ENCODE measurements around the gene MAML2. TPM values are rescaled to one million over a fixed set of nuclear protein-coding genes. Genes with fewer than 3 reads are reported as not detected.

MAML2 gene
- total and polyA plus RNA-seq, 2 experiments from 2014 or later = 2.0 to 7.1 TPM

DNA sequence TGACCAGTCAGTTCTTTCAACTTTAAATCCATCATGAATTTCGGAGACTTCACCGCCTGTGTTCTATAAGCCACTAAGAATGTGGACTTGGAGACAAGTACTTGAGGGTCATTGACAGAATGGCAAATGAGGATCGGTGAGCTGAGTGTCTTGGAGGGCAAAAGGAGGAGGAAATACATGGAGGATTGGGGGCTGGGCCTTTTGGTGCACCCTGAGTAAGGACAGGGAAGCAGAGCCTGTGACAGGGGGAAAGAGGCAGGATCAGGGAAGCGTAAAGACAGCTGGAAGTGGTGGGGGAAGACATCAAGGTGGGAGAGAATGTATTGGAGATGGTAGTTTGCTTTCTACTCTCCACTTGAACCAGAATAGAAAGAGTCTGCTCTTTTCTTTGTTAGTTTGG is 348.7 kb downstream of the MAML2 start:
- H3K4me2 ChIP-seq = no peak overlapping the region
- H3K4me3 Mint-ChIP-seq = no peak overlapping the region
- H3K4me1 ChIP-seq (ENCODE audit: insufficient read depth) = peaks cover 36% of the 10 kb centered on the region
- H3K9me3 Mint-ChIP-seq = no peaks in the 10 kb centered on the region
- H3K4me1 Mint-ChIP-seq = peaks cover 37% of the 10 kb centered on the region
- DNase-seq (ENCODE audit: low spot score) (peak; percentile 43), ATAC-seq (peak; percentile 60)
- no peaks in the 10 kb centered on the region for H4K20me1 ChIP-seq (replicated peaks; ENCODE audit: insufficient read depth)
- H3K9me2 ChIP-seq (ENCODE audit: insufficient read depth) = no peaks in the 10 kb centered on the region
- H3K36me3 ChIP-seq (ENCODE audit: insufficient read depth) = no peaks in the 10 kb centered on the region
- no peak overlapping the region for H2AFZ ChIP-seq
- TF ChIP-seq, protein P1, sequence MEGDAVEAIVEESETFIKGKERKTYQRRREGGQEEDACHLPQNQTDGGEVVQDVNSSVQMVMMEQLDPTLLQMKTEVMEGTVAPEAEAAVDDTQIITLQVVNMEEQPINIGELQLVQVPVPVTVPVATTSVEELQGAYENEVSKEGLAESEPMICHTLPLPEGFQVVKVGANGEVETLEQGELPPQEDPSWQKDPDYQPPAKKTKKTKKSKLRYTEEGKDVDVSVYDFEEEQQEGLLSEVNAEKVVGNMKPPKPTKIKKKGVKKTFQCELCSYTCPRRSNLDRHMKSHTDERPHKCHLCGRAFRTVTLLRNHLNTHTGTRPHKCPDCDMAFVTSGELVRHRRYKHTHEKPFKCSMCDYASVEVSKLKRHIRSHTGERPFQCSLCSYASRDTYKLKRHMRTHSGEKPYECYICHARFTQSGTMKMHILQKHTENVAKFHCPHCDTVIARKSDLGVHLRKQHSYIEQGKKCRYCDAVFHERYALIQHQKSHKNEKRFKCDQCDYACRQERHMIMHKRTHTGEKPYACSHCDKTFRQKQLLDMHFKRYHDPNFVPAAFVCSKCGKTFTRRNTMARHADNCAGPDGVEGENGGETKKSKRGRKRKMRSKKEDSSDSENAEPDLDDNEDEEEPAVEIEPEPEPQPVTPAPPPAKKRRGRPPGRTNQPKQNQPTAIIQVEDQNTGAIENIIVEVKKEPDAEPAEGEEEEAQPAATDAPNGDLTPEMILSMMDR (conservative IDR thresholded peaks at IDR 0.05; ENCODE audit: low read depth in 2 of 2) = no peak
- TF ChIP-seq EZH2 (IDR thresholded peaks at IDR 0.05; ENCODE audit: low read depth, unreplicated experiment) = no peak
- TF ChIP-seq ZNF331 (CRISPR knock-in tag; IDR thresholded peaks at IDR 0.05; ENCODE audit: low read depth) = no peak
- no peaks in the 10 kb centered on the region for H3K27me3 ChIP-seq (ENCODE audit: insufficient read depth)
- no peak overlapping the region for H3K27ac ChIP-seq (ENCODE audit: low read depth)
- H3K27me3 Mint-ChIP-seq (ENCODE audit: insufficient read depth, low read depth, poor library complexity) = no peaks in the 10 kb centered on the region
- H3K27ac Mint-ChIP-seq = no peak overlapping the region
- H3K36me3 Mint-ChIP-seq (ENCODE audit: low read depth) = no peaks in the 10 kb centered on the region
- H3K4me3 ChIP-seq = no peak overlapping the region
- H3K79me2 ChIP-seq (replicated peaks; ENCODE audit: insufficient read depth) = no peaks in the 10 kb centered on the region
- no peaks in the 10 kb centered on the region for H3F3A ChIP-seq (replicated peaks; ENCODE audit: low read depth)

DNA sequence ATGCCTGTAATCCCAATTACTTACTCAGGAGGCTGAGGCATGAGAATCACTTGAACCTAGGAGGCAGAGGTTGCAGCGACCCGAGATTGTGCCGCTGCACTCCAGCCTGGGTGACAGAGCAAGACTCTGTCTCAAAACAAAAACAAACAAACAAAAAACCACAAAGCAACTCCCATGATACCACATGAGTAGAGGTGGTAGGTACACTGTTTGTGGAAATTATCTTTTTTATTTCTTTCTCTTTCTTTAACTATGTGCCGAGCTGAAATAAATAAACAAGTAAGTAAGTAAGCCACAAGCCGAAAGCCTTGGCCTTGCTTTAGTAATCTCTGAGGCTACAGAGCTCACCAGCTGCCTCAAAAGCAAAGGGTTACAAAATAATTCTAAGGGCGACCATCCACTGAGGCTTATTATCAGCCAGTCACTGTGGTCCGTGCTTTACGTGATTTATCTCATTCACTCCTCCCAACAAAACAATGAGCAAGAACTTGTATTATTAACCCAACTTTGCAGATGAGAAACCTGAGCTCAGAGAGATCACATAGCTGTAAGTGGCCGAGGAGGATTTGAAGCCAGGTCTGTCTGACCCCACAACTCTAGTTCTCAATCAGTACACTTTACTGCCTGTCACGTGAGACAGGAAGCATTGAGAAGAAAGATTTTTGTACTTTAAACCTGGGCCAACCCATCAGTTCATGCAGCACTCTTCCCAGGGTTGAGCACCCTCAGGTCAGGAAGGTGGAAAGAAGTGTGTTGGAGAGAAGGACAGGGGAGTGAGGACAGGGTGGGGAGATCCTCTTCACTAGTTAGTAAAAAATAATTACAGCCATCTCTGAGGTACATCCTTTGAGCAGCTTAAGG is 349.3 kb downstream of the MAML2 start:
- Mint-ChIP-seq H3K36me3 (ENCODE audit: low read depth) (no peaks in the 10 kb centered on the region), H3K4me1 (peaks cover 40% of the 10 kb centered on the region), H3K27me3 (ENCODE audit: insufficient read depth, low read depth, poor library complexity) (no peaks in the 10 kb centered on the region), H3K9me3 (no peaks in the 10 kb centered on the region), H3K4me3 (no peak overlapping the region), H3K27ac (peak overlapping the region; percentile 15; the same call in 1 of the 2 replicates)
- no peak overlapping the region for H3K4me3 ChIP-seq
- H3K4me1 ChIP-seq (ENCODE audit: insufficient read depth) = peaks cover 42% of the 10 kb centered on the region
- no peaks in the 10 kb centered on the region for H3F3A ChIP-seq (replicated peaks; ENCODE audit: low read depth)
- DNase-seq (ENCODE audit: low spot score) (no peak), ATAC-seq (no peak; the same call in 1 of the 3 replicates)
- no peaks in the 10 kb centered on the region for H3K36me3 ChIP-seq (ENCODE audit: insufficient read depth)
- no peak overlapping the region; the same call in 1 of the 2 replicates for H2AFZ ChIP-seq
- H3K79me2 ChIP-seq (replicated peaks; ENCODE audit: insufficient read depth) = no peaks in the 10 kb centered on the region
- H4K20me1 ChIP-seq (replicated peaks; ENCODE audit: insufficient read depth) = no peaks in the 10 kb centered on the region
- no peaks in the 10 kb centered on the region for H3K27me3 ChIP-seq (ENCODE audit: insufficient read depth)
- H3K27ac ChIP-seq (ENCODE audit: low read depth) = no peak overlapping the region
- no peak overlapping the region for H3K4me2 ChIP-seq
- H3K9me2 ChIP-seq (ENCODE audit: insufficient read depth) = no peaks in the 10 kb centered on the region
- TF ChIP-seq EZH2 (IDR thresholded peaks at IDR 0.05; ENCODE audit: low read depth, unreplicated experiment) = no peak
- TF ChIP-seq, protein P2, sequence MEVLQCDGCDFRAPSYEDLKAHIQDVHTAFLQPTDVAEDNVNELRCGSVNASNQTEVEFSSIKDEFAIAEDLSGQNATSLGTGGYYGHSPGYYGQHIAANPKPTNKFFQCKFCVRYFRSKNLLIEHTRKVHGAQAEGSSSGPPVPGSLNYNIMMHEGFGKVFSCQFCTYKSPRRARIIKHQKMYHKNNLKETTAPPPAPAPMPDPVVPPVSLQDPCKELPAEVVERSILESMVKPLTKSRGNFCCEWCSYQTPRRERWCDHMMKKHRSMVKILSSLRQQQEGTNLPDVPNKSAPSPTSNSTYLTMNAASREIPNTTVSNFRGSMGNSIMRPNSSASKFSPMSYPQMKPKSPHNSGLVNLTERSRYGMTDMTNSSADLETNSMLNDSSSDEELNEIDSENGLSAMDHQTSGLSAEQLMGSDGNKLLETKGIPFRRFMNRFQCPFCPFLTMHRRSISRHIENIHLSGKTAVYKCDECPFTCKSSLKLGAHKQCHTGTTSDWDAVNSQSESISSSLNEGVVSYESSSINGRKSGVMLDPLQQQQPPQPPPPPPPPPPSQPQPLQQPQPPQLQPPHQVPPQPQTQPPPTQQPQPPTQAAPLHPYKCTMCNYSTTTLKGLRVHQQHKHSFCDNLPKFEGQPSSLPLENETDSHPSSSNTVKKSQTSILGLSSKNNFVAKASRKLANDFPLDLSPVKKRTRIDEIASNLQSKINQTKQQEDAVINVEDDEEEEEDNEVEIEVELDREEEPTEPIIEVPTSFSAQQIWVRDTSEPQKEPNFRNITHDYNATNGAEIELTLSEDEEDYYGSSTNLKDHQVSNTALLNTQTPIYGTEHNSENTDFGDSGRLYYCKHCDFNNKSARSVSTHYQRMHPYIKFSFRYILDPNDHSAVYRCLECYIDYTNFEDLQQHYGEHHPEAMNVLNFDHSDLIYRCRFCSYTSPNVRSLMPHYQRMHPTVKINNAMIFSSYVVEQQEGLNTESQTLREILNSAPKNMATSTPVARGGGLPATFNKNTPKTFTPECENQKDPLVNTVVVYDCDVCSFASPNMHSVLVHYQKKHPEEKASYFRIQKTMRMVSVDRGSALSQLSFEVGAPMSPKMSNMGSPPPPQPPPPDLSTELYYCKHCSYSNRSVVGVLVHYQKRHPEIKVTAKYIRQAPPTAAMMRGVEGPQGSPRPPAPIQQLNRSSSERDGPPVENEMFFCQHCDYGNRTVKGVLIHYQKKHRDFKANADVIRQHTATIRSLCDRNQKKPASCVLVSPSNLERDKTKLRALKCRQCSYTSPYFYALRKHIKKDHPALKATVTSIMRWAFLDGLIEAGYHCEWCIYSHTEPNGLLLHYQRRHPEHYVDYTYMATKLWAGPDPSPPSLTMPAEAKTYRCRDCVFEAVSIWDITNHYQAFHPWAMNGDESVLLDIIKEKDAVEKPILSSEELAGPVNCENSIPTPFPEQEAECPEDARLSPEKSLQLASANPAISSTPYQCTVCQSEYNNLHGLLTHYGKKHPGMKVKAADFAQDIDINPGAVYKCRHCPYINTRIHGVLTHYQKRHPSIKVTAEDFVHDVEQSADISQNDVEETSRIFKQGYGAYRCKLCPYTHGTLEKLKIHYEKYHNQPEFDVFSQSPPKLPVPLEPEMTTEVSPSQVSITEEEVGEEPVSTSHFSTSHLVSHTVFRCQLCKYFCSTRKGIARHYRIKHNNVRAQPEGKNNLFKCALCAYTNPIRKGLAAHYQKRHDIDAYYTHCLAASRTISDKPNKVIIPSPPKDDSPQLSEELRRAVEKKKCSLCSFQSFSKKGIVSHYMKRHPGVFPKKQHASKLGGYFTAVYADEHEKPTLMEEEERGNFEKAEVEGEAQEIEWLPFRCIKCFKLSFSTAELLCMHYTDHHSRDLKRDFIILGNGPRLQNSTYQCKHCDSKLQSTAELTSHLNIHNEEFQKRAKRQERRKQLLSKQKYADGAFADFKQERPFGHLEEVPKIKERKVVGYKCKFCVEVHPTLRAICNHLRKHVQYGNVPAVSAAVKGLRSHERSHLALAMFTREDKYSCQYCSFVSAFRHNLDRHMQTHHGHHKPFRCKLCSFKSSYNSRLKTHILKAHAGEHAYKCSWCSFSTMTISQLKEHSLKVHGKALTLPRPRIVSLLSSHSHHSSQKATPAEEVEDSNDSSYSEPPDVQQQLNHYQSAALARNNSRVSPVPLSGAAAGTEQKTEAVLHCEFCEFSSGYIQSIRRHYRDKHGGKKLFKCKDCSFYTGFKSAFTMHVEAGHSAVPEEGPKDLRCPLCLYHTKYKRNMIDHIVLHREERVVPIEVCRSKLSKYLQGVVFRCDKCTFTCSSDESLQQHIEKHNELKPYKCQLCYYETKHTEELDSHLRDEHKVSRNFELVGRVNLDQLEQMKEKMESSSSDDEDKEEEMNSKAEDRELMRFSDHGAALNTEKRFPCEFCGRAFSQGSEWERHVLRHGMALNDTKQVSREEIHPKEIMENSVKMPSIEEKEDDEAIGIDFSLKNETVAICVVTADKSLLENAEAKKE (CRISPR knock-in tag; IDR thresholded peaks at IDR 0.05) = no peak
- TF ChIP-seq CREB1 (CRISPR knock-in tag; IDR thresholded peaks at IDR 0.05; ENCODE audit: low read depth) = no peak
- no peak for TF ChIP-seq NANOG (IDR thresholded peaks at IDR 0.05; ENCODE audit: borderline replicate concordance)
- no peak for TF ChIP-seq ZNF114 (CRISPR knock-in tag; IDR thresholded peaks at IDR 0.05)
- TF ChIP-seq ZNF331 (CRISPR knock-in tag; IDR thresholded peaks at IDR 0.05; ENCODE audit: low read depth) = no peak
- TF ChIP-seq STAT1 (IDR thresholded peaks at IDR 0.05; ENCODE audit: unreplicated experiment) = no peak

Measured in GM23338 (cell line).